ENCODE data around the gene PRR14L. TPM values are rescaled to one million over a fixed set of nuclear protein-coding genes. Genes with fewer than 3 reads are reported as not detected.
"Not testable (repeated sequence)": the region's sequence is repeated elsewhere in the genome, so short reads cannot be mapped to it uniquely, and the experiment has no call there.

PRR14L gene
- total RNA-seq, 2 donors from 2014 or later = 45.5 to 46.8 TPM

DNA sequence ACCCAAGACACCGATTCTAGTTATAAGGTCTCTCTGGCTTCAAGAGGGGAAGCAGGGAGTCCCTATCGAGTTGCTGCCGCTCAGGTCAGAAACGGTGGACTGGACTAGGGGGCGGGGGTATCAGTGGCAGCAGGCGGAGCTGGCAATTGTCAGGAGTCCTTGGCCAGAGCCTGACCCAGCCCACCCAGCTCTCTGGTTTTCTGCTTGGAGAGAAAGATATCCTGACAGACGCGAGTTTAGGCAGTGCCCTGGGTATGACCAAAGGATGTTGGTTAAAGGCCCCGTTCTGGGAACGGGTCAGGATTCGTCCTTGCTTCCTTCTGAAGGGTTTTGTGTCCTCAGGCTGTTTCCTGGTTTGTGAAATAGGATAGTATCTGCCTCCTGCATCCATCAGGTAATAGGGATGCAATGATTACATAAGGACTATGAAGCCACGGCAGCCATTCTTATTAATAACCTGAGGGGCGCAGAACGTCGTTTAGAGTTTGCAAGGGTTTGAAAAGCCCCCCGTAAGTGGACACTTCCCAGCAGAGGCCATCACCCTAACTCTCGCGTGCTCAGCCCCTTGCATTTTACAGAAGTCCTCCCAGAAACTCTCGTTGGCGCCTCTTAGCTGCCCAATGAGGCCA, 3.2 kb upstream of the PRR14L start:
- ATAC-seq (replicated peaks in 1 of 2) (no peak), DNase-seq (peak; percentile 5 to 10)
- H3K9me3 Mint-ChIP-seq = no peaks in the 10 kb centered on the region
- H3K4me1 Mint-ChIP-seq (ENCODE audit: low read depth) = peaks cover 48% of the 10 kb centered on the region
- H3K27ac Mint-ChIP-seq = peak overlapping the region; percentile 84
- H3K27me3 Mint-ChIP-seq (ENCODE audit: low read depth) = no peaks in the 10 kb centered on the region
- H3K36me3 Mint-ChIP-seq (ENCODE audit: insufficient read depth in 2 of 2) = peaks cover 3 to 4% of the 10 kb centered on the region in 2 donors
- H3K4me3 Mint-ChIP-seq = peak overlapping the region; percentile 87 to 93

GRCh38 chr22:31752096-31752847, 2.3 kb upstream of the PRR14L start:
- H3K27me3 Mint-ChIP-seq (ENCODE audit: low read depth) = no peaks in the 10 kb centered on the region
- no peak for DNase-seq
- no peaks in the 10 kb centered on the region for H3K9me3 Mint-ChIP-seq
- H3K27ac Mint-ChIP-seq = peak overlapping the region; percentile 84
- peaks cover 56% of the 10 kb centered on the region for H3K4me1 Mint-ChIP-seq (ENCODE audit: low read depth)
- peak overlapping the region; percentile 87 to 93 for H3K4me3 Mint-ChIP-seq
- H3K36me3 Mint-ChIP-seq (ENCODE audit: insufficient read depth in 2 of 2) = peaks cover 4 to 8% of the 10 kb centered on the region in 2 donors
- ATAC-seq (replicated peaks in 1 of 2) = no peak

- DNase-seq (no peak), ATAC-seq (replicated peaks in 1 of 2) (no peak)
- no peaks in the 10 kb centered on the region for H3K27me3 Mint-ChIP-seq (ENCODE audit: low read depth)
- no peaks in the 10 kb centered on the region for H3K9me3 Mint-ChIP-seq
- H3K4me1 Mint-ChIP-seq (ENCODE audit: low read depth) = peaks cover 60% of the 10 kb centered on the region
- peaks cover 4 to 8% of the 10 kb centered on the region in 2 donors for H3K36me3 Mint-ChIP-seq (ENCODE audit: insufficient read depth in 2 of 2)
- peak overlapping the region; percentile 84 for H3K27ac Mint-ChIP-seq
- peak overlapping the region; percentile 88 to 95 for H3K4me3 Mint-ChIP-seq
Measured at GRCh38 chr22:31750365-31751284, 693 bp upstream of the PRR14L start.

DNA sequence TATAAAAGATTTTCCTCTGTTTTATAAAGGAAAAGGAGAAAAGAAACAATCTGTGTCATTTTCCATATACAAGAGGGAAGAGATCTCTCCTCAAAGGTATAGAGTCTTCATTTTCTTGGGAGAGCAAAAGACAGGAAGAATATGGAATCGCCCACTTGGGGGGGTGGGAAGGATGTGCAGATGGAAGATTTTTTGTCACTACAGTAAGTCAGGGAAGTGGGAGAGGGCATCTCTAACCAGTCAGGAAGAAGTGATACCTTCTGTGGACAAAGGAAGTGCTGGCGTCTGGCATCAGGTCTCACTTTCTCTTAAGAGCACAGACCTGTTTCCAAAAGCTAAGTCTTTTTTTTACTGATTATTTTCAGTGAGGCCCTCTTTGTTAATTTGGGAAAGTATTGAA, 1.4 kb downstream of the PRR14L start:
- Mint-ChIP-seq H3K4me1 (ENCODE audit: low read depth) (peaks cover 50% of the 10 kb centered on the region), H3K4me3 (peak overlapping the region; percentile 88 to 95), H3K27ac (peak overlapping the region; percentile 84), H3K27me3 (ENCODE audit: low read depth) (no peaks in the 10 kb centered on the region), H3K36me3 (ENCODE audit: insufficient read depth in 2 of 2) (peaks cover 0 to 11% of the 10 kb centered on the region in 2 donors), H3K9me3 (no peaks in the 10 kb centered on the region)
- DNase-seq = no peak
- no peak for ATAC-seq (replicated peaks in 1 of 2)

DNA sequence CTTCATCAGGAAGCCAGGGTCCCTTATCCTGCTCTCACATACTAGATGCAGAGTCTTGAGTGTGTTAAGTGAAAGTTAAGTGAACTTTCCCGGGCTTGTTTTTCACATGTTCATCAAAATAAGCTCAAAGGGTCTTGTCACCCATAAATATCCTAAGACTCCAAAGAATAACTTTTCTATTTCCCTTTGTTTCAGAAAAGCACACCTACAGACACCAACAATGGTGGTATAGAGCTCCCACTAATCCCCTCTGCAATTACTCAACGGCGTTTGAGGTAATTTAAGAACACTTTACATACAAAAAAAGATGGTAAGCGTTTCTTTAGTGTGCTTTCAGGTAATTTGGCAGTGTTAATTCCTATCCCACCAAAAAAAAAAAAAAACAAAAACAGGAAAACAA, 2.5 kb downstream of the PRR14L start:
- Mint-ChIP-seq H3K9me3 (no peaks in the 10 kb centered on the region), H3K27me3 (ENCODE audit: low read depth) (no peaks in the 10 kb centered on the region), H3K36me3 (ENCODE audit: insufficient read depth in 2 of 2) (peaks cover 0 to 11% of the 10 kb centered on the region in 2 donors), H3K4me3 (peak overlapping the region; percentile 88 to 95), H3K4me1 (ENCODE audit: low read depth) (peaks cover 46% of the 10 kb centered on the region), H3K27ac (peak overlapping the region; percentile 84)
- no peak for ATAC-seq (replicated peaks in 1 of 2)
- no peak for DNase-seq

- H3K4me3 Mint-ChIP-seq = no peak overlapping the region
- DNase-seq = no peak
- H3K9me3 Mint-ChIP-seq = no peaks in the 10 kb centered on the region
- H3K4me1 Mint-ChIP-seq (ENCODE audit: low read depth) = peaks cover 37% of the 10 kb centered on the region
- H3K27ac Mint-ChIP-seq = peak overlapping the region; percentile 57
- H3K27me3 Mint-ChIP-seq (ENCODE audit: low read depth) = no peaks in the 10 kb centered on the region
- H3K36me3 Mint-ChIP-seq (ENCODE audit: insufficient read depth in 2 of 2) = peaks cover 1 to 11% of the 10 kb centered on the region in 2 donors
- ATAC-seq (replicated peaks in 1 of 2) = no peak
Measured at GRCh38 chr22:31743871-31744270, 6.1 kb downstream of the PRR14L start.

DNA sequence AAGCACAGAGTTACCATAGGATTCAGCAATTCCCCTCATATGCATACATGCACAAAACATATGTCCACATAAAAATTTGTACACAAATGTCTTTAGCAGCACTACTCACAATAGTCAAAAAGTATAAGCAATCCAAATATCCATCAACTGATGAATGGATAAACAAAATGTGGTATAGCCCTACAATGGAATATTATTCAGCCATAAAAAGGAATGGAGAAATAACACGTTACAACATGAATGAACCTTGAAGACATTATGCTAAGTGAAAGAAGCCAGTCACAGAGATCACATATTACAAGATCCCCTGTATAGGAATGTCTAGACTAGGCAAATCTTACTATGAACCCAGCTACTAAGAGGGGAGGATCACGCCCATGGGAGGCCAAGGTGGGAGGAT, 7.2 kb downstream of the PRR14L start:
- Mint-ChIP-seq H3K4me1 (ENCODE audit: low read depth) (peaks cover 36% of the 10 kb centered on the region), H3K36me3 (ENCODE audit: insufficient read depth in 2 of 2) (peaks cover 1 to 11% of the 10 kb centered on the region in 2 donors), H3K9me3 (no peaks in the 10 kb centered on the region), H3K4me3 (no peak overlapping the region), H3K27me3 (ENCODE audit: low read depth) (no peaks in the 10 kb centered on the region), H3K27ac (peak overlapping the region; percentile 43)
- DNase-seq (no peak), ATAC-seq (replicated peaks in 1 of 2) (no peak)

GRCh38 chr22:31742115-31742514, 7.8 kb downstream of the PRR14L start:
- no peak overlapping the region for H3K4me3 Mint-ChIP-seq
- H3K9me3 Mint-ChIP-seq = no peaks in the 10 kb centered on the region
- no peak overlapping the region for H3K27ac Mint-ChIP-seq
- peaks cover 1 to 7% of the 10 kb centered on the region in 2 donors for H3K36me3 Mint-ChIP-seq (ENCODE audit: insufficient read depth in 2 of 2)
- H3K27me3 Mint-ChIP-seq (ENCODE audit: low read depth) = no peaks in the 10 kb centered on the region
- ATAC-seq (replicated peaks in 1 of 2) = peak in 1 of 2 donors; percentile 26
- no peak for DNase-seq
- peaks cover 32% of the 10 kb centered on the region for H3K4me1 Mint-ChIP-seq (ENCODE audit: low read depth)

GRCh38 chr22:31740314-31740713, 9.6 kb downstream of the PRR14L start:
- peak overlapping the region; percentile 80 for H3K27ac Mint-ChIP-seq

DNA sequence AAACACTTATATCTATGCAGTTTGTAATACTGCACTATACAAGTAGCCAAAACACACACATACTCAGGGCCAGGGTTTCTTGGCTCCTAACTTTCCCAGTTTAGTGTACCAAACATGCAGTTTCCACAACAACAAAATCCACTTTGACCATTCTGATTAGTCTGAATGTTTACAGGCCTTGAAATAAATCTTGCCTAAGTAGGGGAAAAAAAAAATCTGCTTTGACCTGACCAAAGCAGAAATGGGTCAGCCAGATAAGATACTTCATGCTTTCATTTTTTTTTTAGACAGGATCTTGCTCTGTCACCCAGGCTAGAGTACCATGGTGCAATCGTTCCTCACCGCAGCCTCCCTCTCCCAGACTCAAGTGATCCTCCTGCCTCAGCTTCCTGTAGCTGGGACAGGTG, 10.1 kb downstream of the PRR14L start:
- Mint-ChIP-seq H3K4me3 (no peak overlapping the region), H3K36me3 (ENCODE audit: insufficient read depth in 2 of 2) (peaks cover 1 to 9% of the 10 kb centered on the region in 2 donors), H3K9me3 (no peaks in the 10 kb centered on the region), H3K27me3 (ENCODE audit: low read depth) (no peaks in the 10 kb centered on the region), H3K27ac (peak overlapping the region; percentile 8), H3K4me1 (ENCODE audit: low read depth) (peaks cover 32% of the 10 kb centered on the region)
- ATAC-seq (replicated peaks in 1 of 2) = no peak
- no peak for DNase-seq

More at GRCh38 chr22:31740314-31740713, 9.6 kb downstream of the PRR14L start:
- H3K4me1 Mint-ChIP-seq (ENCODE audit: low read depth) = peaks cover 30% of the 10 kb centered on the region
- not testable (repeated sequence) for H3K4me3 Mint-ChIP-seq; H3K27me3 Mint-ChIP-seq (ENCODE audit: low read depth); H3K9me3 Mint-ChIP-seq; ATAC-seq (replicated peaks in 1 of 2); DNase-seq; H3K36me3 Mint-ChIP-seq (ENCODE audit: insufficient read depth in 2 of 2)

DNA sequence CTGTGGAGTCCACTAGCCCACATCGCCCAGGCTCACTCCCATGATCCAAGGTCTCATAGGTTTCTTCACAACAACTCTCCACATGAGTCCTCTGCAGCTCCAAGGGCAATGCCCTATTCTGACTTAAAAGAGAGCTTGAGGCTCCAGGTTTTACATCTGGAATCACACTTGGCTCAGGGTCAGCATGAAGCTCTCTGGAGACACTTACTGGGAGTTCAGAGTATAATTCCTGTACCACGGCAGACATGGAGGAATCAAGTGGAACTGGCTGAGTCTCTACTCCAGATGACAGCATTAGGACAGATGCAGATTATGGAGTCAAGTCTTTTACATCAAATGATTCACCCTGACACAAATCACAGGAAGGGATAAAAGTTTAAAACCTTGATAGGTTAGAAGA, 11.4 kb downstream of the PRR14L start:
- no peak for DNase-seq
- no peaks in the 10 kb centered on the region for H3K9me3 Mint-ChIP-seq
- H3K27ac Mint-ChIP-seq = peak overlapping the region; percentile 93
- H3K36me3 Mint-ChIP-seq (ENCODE audit: insufficient read depth in 2 of 2) = peaks cover 7 to 16% of the 10 kb centered on the region in 2 donors
- H3K27me3 Mint-ChIP-seq (ENCODE audit: low read depth) = no peaks in the 10 kb centered on the region
- H3K4me1 Mint-ChIP-seq (ENCODE audit: low read depth) = peaks cover 39% of the 10 kb centered on the region
- ATAC-seq (replicated peaks in 1 of 2) = peak in 1 of 2 donors; percentile 18
- H3K4me3 Mint-ChIP-seq = peak overlapping the region in 1 of 2 donors; percentile 46

GRCh38 chr22:31737932-31738331, 12.0 kb downstream of the PRR14L start:
- peak overlapping the region in 1 of 2 donors; percentile 47 for H3K4me3 Mint-ChIP-seq
- no peaks in the 10 kb centered on the region for H3K9me3 Mint-ChIP-seq
- peak overlapping the region; percentile 93 for H3K27ac Mint-ChIP-seq
- peaks cover 8 to 20% of the 10 kb centered on the region in 2 donors for H3K36me3 Mint-ChIP-seq (ENCODE audit: insufficient read depth in 2 of 2)
- DNase-seq (no peak), ATAC-seq (replicated peaks in 1 of 2) (peak in 1 of 2 donors; percentile 85)
- peaks cover 43% of the 10 kb centered on the region for H3K4me1 Mint-ChIP-seq (ENCODE audit: low read depth)
- no peaks in the 10 kb centered on the region for H3K27me3 Mint-ChIP-seq (ENCODE audit: low read depth)

- H3K36me3 Mint-ChIP-seq (ENCODE audit: insufficient read depth in 2 of 2) = peaks cover 8 to 20% of the 10 kb centered on the region in 2 donors
- no peak overlapping the region for H3K27ac Mint-ChIP-seq
- ATAC-seq (replicated peaks in 1 of 2) = no peak
- no peak for DNase-seq
- no peak overlapping the region for H3K4me3 Mint-ChIP-seq
- no peaks in the 10 kb centered on the region for H3K27me3 Mint-ChIP-seq (ENCODE audit: low read depth)
- H3K4me1 Mint-ChIP-seq (ENCODE audit: low read depth) = peaks cover 33% of the 10 kb centered on the region
- H3K9me3 Mint-ChIP-seq = no peaks in the 10 kb centered on the region
Measured at GRCh38 chr22:31736458-31736857, 13.5 kb downstream of the PRR14L start.

All from activated T-cell treated with anti-CD3 and anti-CD28 coated beads, Interleukin-2, amount 50 U/mL, for 72 hours (primary cell).